Gastroesophageal sphincter (tissue), 4 donors: ENCODE measurements around the gene ST13. TPM values are rescaled to one million over a fixed set of nuclear protein-coding genes. Genes with fewer than 3 reads are reported as not detected.
"Not testable (repeated sequence)": the region's sequence is repeated elsewhere in the genome, so short reads cannot be mapped to it uniquely, and the experiment has no call there.

Experiments used
- ATAC-seq: fragments of 150-250 bp; one replicate; pipeline ENCODE4 v1.9.1; 2016; ENCODE audit warnings: mild to moderate bottlenecking, moderate library complexity
- H3K27ac ChIP-seq, 4 donors: fragments of 200-600 bp; sonication (generic) in 3 of 4; 1 replicate in 3 of 4; 2 replicates in 1 of 4; pipeline ENCODE4 v1.5.1; 2016 to 2019
- H3K27me3 ChIP-seq: fragments of 200-600 bp; sonication (generic); one replicate; pipeline ENCODE4 v1.5.1; 2019
- H3K36me3 ChIP-seq, 2 donors: fragments of 200-600 bp; sonication (generic); one replicate each; pipeline ENCODE4 v1.5.1; 2019; ENCODE audit warnings: control low read depth in 1 of 2
- H3K4me1 ChIP-seq, 3 donors: fragments of 200-600 bp; sonication (generic); 1 replicate in 2 of 3; 2 replicates in 1 of 3; pipeline ENCODE4 v1.5.1; 2016 to 2019; ENCODE audit warnings: control low read depth in 2 of 3
- H3K4me3 ChIP-seq, 2 donors: fragments of 200-600 bp; sonication (generic); one replicate each; pipeline ENCODE4 v1.5.1; 2019; ENCODE audit warnings: mild to moderate bottlenecking in 1 of 2, moderate library complexity in 1 of 2
- H3K9me3 ChIP-seq, 3 donors: fragments of 200-600 bp; sonication (generic); one replicate each; pipeline ENCODE4 v1.5.1; 2017 to 2019; ENCODE audit warnings: control low read depth in 2 of 3
- CTCF ChIP-seq, 4 experiments: fragments of 200-600 bp in 2 of 4; fragments of 450-650 bp in 2 of 4; sonication (generic) in 1 of 4; IDR thresholded peaks; one replicate each; pipeline ENCODE4 v1.5.1; 2017 to 2019; ENCODE audit warnings: antibody characterized with exemption in 4 of 4, mild to moderate bottlenecking in 2 of 4, moderate library complexity in 2 of 4
- EP300 ChIP-seq: sonication (generic); formaldehyde crosslinking; IDR thresholded peaks from one replicate; pipeline ENCODE4 v1.6.1; 2017; ENCODE audit warnings: antibody characterized with exemption, mild to moderate bottlenecking
- POLR2A ChIP-seq, 2 donors: fragments of 450-650 bp; IDR thresholded peaks; one replicate each; pipeline ENCODE4 v1.6.1; 2017; ENCODE audit warnings: antibody characterized with exemption in 2 of 2, mild to moderate bottlenecking in 2 of 2, moderate library complexity in 1 of 2
- POLR2AphosphoS5 ChIP-seq: sonication (generic); formaldehyde crosslinking; IDR thresholded peaks from one replicate; pipeline ENCODE4 v1.6.1; 2017; ENCODE audit warnings: antibody characterized with exemption
- WGBS, 2 donors: methylation state at CpG; one replicate each; pipeline ENCODE4 v1.1.5; 2018; ENCODE audit warnings: low coverage in 1 of 2; 5-methylcytosine and 5-hydroxymethylcytosine counted together
- total RNA-seq, 4 donors: library from RNA; depleted of rRNA; stranded (reverse); fragments of >200 nt; gene quantifications; one replicate each; pipeline ENCODE4 v1.1.0, GENCODE V29; 2016

ST13 gene
- total RNA-seq, 4 donors from 2014 or later, result 179 to 239 (median 211) TPM

- H3K4me1 ChIP-seq, result no peaks in the 10 kb centered on the region
- TF ChIP-seq POLR2AphosphoS5 (no peak), CTCF (IDR thresholded peaks at IDR 0.05) (no peak), EP300 (no peak), POLR2A (IDR thresholded peaks at IDR 0.05) (no peak)
- H3K27ac ChIP-seq, result no peak overlapping the region
- 92 to 97% methylated on average over 3 of the region's 3 CpGs for WGBS, 2 donors
- no peak overlapping the region for H3K4me3 ChIP-seq
- H3K36me3 ChIP-seq, result peaks cover 0 to 53% of the 10 kb centered on the region in 2 donors
- no peaks in the 10 kb centered on the region for H3K27me3 ChIP-seq
- H3K9me3 ChIP-seq, result no peaks in the 10 kb centered on the region
- no peak for ATAC-seq
Measured at GRCh38 chr22:40874016-40874415, 17.6 kb upstream of the ST13 start.

- not testable (repeated sequence) for H3K4me1 ChIP-seq, H3K27me3 ChIP-seq, ATAC-seq, H3K27ac ChIP-seq, H3K9me3 ChIP-seq, H3K4me3 ChIP-seq
- H3K36me3 ChIP-seq, result peaks cover 0 to 35% of the 10 kb centered on the region in 2 donors
- 70 to 75% methylated on average over 1 to 5 of the region's 6 CpGs for WGBS, 2 donors
Measured at GRCh38 chr22:40868379-40868778, 11.9 kb upstream of the ST13 start.

GRCh38 chr22:40867109-40867508, 10.7 kb upstream of the ST13 start:
- WGBS, 2 donors, result 72 to 86% methylated on average over 2 of the region's 2 CpGs
- Histone ChIP-seq H3K27me3 (no peaks in the 10 kb centered on the region), H3K27ac (no peak overlapping the region), H3K4me1 (no peaks in the 10 kb centered on the region), H3K36me3 (peaks cover 0 to 29% of the 10 kb centered on the region in 2 donors), H3K4me3 (no peak overlapping the region), H3K9me3 (no peaks in the 10 kb centered on the region)
- no peak for TF ChIP-seq CTCF (IDR thresholded peaks at IDR 0.05)
- no peak for TF ChIP-seq POLR2A (IDR thresholded peaks at IDR 0.05)
- no peak for TF ChIP-seq POLR2AphosphoS5
- TF ChIP-seq EP300, result no peak
- ATAC-seq, result no peak

- peaks cover 0 to 19% of the 10 kb centered on the region in 2 donors for H3K36me3 ChIP-seq
- H3K27ac ChIP-seq, result no peak overlapping the region
- H3K9me3 ChIP-seq, result no peaks in the 10 kb centered on the region
- H3K4me1 ChIP-seq, result peaks cover 2 to 17% (median 8%) of the 10 kb centered on the region in 3 donors
- no peak overlapping the region for H3K4me3 ChIP-seq
- TF ChIP-seq POLR2AphosphoS5 (no peak), POLR2A (IDR thresholded peaks at IDR 0.05) (no peak), CTCF (IDR thresholded peaks at IDR 0.05) (no peak), EP300 (no peak)
- H3K27me3 ChIP-seq, result no peaks in the 10 kb centered on the region
- 94 to 100% methylated on average over 2 of the region's 2 CpGs for WGBS, 2 donors
- ATAC-seq, result no peak
Measured at GRCh38 chr22:40862537-40862936, 6.1 kb upstream of the ST13 start.

GRCh38 chr22:40862013-40862412, 5.6 kb upstream of the ST13 start, which contains the start of gene DNAJB7:
TSS of gene DNAJB7 (minus strand) at chr22:40862113. CDS start at chr22:40861994, 119 bp downstream.
- no peak for TF ChIP-seq POLR2A (IDR thresholded peaks at IDR 0.05)
- TF ChIP-seq CTCF (IDR thresholded peaks at IDR 0.05), result no peak
- TF ChIP-seq EP300, result no peak
- TF ChIP-seq POLR2AphosphoS5, result no peak
- no peak for ATAC-seq
- H3K27ac ChIP-seq, result no peak within 1 kb of the TSS
- peaks cover 2 to 20% (median 8%) of the 10 kb centered on the region in 3 donors for H3K4me1 ChIP-seq
- H3K27me3 ChIP-seq, result no peaks in the 10 kb centered on the region
- H3K4me3 ChIP-seq, result no peak within 1 kb of the TSS
- 74 to 100% methylated on average over 3 of the region's 3 CpGs for WGBS, 2 donors
- no peaks in the 10 kb centered on the region for H3K9me3 ChIP-seq
- peaks cover 0 to 19% of the 10 kb centered on the region in 2 donors for H3K36me3 ChIP-seq
